HG02973 (cell line): Measurements from ENCODE around the gene B3GNT9.

ENCODE experiments used
- ATAC-seq: cut with Tn5 transposase; IDR thresholded peaks from one replicate; pipeline ENCODE4 v1.9.1; 2021; ENCODE audit warnings: moderate library complexity; ENCODE audit not compliant: unreplicated experiment

B3GNT9 gene

GRCh38 chr16:67185651-67186134, 34.9 kb upstream of the B3GNT9 start:
- ATAC-seq, result no peak

GRCh38 chr16:67184995-67185650, 34.3 kb upstream of the B3GNT9 start:
- no peak for ATAC-seq

DNA sequence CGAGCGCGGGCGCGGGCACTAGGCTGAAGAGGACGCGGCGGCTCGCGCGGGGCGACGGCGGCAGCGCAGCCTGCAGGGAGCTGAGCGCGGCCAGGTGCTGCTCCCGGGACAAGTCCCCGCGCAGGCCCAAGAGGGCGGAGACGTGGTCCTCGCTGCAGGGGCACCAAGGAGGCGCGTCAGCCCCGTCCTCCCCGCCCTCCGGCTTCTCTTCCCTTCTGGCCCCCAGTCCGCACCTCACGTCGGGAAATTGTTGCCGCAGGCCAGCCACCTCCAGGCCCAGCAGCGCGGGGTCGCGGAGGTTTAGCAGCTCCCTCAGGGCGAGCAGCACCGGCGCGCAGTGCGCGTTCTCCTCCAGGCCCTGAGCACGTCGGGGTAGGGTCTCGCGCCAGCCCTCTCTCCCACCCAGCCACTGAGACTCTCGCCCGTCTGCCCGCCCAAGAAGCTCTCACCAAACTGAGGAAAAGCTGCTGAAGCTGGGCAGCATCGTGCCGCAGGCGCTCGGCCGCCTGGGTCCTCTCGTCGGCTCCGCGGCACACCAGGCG, 33.7 kb upstream of the B3GNT9 start:
- peak; percentile 10 for ATAC-seq

DNA sequence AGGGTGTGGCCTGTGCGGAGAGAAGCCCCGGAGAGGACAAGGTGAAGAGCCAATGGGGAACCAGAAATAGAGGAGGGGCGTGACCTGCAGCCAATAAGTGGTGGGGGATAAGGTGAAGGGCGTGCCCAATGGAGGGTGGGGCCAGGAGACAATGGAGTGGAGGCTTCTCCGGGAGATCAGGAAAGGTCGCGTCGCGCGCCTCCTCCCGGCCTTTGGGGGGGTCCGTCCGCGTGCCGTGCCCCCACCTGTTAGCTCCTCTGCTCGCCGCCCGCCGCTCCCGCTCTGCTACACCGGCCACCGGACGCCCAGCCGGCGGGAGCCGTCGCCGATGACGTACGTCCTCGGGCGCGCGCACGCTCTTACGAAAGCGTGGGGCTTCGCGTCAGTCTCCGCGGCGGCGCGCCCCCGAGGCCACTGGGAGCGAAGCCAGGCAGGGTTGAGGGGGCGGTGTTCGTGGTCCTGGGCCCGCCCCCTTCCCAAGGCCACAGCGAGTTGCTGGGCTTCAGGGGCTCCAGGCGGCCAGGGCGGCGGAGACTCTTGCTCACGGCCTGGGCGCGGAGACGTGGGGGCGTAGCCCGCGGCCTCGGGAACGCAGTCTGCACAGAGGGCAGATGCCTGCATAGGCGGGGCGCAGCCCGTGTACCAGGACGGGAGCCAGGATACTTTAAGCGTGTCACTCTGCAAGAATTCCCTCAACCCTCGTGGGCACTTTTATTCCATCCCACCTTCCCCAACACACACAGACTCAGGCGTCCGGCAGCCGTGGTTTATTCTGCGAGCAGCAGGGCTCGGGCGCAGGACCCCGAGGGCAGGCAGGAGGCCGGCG, 33.0 kb upstream of the B3GNT9 start, which contains the start of gene MATCAP1:
Gene MATCAP1, minus strand, starts transcription at position 337 of the 826 bp plus-strand sequence. CDS start 3,353 bp downstream, outside the sequence.
- peak; percentile 83 for ATAC-seq

- no peak for ATAC-seq
Observed at GRCh38 chr16:67183284-67183626, 32.5 kb upstream of the B3GNT9 start.

DNA sequence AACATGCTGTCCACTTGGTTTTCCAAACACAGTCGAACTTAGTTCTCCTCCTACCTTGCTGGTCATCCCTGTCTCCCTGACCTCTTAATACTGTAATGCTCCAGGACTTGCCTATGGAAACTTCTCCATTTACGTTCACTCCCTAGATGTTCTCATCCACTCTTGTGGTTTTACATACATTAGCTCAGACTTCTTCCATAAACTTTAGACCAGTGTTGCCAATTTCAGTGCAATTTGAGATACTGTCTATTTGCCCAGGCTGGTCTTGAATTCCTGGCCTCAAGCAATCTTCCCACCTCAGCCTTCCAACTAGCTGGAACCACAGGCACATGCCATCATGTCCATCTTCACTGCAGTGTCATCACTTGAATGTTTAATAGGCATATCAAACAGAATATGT, 31.5 kb upstream of the B3GNT9 start:
- ATAC-seq, result no peak

GRCh38 chr16:67181346-67181745, 30.5 kb upstream of the B3GNT9 start:
- ATAC-seq, result no peak

DNA sequence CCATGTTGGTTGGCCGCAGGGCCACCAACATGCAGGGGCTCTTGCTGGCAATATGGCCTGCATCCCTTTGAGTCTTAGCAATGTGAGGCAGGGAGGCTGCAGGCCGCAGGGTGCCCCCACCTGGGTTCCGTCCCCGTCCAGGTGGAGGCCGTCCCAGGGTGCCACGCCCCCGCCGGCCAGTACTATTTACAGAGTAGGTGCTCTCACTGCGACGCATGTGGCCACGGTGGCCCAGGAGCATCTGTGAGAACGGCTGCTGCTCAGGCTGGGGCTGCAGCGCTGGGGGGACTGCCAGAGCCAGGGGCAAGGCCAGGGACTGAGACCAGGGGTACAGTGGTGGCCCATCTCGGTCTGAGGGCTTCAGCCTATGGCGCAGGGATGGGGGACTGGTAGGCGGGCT, 29.4 kb upstream of the B3GNT9 start:
- ATAC-seq, result no peak

DNA sequence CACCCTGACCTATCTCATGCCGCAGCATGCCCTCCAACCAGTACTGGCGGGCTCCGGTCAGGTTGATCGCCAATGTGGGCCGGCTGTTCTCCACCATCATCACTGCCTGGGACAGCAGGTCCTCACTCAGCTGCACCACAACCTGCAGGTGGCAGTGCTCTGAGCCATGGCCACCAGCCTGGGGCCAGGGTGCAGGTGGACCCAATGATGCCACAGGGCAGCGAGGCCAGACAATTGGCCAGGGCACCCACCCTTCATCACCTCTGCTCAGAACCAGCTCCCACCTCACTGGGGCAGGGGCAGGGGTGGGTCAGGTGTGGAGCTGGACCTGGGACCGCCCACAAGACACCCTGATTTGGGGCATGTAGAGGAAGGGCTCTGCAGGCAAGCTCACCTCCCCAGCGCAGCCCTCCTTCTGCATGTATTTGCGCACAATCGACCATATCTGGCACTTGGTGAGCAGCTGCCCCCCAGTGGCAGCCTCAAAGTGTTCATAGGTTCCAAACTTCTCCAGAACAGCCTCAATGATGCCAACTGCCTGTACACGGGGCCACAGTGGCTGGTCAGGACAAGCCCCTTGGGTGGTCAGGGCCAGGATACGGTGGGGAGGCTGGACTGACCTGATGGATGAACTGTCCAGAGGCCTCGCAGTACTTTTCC, 28.8 kb upstream of the B3GNT9 start:
- no peak for ATAC-seq

DNA sequence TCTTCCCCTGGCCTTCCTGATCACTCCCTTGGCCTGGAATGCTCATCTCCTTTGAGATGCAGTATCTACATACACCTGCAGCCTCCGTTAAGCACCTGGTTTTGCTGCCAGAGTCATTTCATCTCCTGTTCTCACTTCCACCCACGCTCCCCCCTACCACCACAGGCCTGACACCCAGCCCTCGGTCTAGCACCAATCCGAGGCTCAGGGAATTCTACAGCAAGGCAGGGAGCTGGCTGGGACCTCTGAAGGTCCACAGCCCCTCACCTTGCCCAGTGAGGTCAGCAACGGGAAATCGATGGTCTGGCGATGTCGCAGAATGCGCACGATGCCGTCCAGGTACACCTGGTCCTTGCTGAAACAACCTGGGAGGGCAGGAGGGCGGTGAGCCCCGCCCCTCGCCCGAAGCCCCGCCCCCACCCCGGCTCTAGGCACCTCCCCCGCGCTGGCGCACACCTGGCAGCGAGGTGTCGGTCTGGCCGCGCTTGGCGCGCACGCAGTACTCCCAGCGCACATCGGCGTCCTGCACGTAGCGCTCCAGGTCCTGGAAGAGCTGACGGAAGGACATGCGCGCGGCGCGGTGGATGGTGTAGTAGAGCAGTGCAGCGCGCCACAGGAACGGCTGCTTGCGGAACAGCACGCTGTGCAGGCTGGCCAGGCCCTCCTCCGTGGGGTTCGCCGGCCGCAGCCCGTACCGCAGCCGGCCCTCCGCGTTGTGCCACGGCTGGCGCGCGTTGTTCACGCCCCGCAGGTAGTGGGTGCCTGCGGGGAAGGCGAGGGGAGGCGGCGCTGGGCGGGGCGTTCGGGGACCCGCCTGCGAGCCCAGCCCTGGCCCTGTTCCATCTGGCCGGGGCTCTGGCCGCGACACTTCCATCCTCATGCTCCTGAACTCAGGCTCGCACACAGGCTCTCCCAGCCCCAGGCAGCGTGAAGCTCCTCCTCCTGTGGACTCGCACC, 27.2 kb upstream of the B3GNT9 start:
- ATAC-seq, result no peak

GRCh38 chr16:67176662-67177061, 25.9 kb upstream of the B3GNT9 start:
- no peak for ATAC-seq

- ATAC-seq, result no peak
Observed at GRCh38 chr16:67174706-67175231, 24.0 kb upstream of the B3GNT9 start.

DNA sequence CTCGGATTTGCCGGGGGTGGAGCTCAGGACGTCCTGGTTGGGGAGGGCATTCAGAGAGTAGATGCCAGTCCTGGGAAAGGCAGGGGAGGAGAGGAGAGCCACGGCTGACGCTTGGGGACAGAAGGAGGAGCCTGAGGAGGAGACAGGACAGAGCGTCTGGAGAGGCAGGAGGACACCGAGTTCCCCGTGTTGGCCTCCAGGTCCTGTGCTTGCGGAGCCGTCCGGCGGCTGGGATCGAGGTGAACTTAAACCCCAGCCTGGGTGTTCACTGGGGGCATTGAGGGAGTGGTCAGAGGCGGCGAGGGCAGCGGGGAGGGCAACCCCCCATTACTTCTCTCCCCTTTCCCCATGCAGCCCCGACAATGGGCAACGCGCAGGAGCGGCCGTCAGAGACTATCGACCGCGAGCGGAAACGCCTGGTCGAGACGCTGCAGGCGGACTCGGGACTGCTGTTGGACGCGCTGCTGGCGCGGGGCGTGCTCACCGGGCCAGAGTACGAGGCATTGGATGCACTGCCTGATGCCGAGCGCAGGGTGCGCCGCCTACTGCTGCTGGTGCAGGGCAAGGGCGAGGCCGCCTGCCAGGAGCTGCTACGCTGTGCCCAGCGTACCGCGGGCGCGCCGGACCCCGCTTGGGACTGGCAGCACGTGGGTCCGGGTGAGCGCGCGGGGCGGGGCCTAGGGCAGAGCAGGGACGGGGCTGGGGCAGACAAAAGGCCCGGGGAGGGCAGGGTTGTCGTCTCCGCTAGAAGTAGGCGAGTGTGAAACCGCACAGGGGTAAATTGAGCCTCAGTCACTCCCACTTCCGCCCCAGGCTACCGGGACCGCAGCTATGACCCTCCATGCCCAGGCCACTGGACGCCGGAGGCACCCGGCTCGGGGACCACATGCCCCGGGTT, 23.3 kb upstream of the B3GNT9 start:
- ATAC-seq, result peak; percentile 22

DNA sequence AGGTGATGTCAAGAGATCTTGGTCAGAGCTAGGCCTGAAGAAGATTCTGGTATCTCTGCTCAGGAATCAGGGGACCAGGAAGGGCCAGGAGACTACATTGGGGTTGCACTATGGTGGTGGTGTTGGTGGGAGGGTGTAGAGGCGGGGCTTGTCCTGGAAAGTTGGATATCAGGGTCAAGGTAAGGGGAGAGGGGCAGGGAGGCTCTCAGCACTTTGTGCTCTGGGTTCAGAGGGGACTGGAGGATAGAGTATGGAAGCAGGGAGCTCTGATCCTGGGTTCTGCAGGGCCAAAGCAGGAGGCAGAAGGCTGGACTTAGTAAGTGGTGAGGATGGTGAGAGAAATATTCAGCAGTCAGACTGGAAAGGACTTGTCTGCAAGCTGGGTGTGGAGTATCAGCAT, 22.5 kb upstream of the B3GNT9 start:
- ATAC-seq, result no peak

DNA sequence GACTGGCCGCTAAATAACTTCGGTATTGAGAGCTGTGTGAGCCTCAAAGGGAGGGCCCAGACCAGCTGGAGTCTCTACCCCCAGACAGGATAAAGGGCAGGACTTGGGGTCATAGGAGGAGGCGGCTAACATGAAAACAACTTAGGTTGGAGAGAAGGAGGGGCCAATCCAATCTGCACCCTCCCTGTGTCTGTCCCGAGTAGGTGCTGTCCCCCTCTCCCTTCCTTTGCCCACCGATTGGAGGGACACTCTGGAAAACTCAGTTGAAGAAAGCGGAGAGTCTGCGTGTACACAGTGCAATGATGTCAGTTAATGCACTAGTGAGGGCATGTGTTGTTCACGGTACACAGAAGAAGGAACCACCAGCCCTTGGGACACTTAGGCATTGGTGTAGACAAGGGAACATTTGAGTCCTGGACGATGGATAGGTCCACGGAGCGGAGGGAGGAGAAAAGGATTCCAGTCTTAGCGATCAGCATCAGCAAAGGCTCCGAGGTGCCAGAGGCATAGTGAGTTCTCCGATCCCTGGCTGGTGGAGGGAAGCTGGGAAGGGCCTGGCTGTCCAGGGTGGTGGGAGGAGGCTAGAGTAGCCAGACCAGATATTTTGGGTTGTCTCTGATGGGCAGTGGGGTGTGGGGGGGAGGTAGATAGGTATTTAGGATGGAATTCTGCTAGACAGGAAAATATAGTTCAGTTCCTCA, 20.3 kb upstream of the B3GNT9 start:
- ATAC-seq, result peak; percentile 5

DNA sequence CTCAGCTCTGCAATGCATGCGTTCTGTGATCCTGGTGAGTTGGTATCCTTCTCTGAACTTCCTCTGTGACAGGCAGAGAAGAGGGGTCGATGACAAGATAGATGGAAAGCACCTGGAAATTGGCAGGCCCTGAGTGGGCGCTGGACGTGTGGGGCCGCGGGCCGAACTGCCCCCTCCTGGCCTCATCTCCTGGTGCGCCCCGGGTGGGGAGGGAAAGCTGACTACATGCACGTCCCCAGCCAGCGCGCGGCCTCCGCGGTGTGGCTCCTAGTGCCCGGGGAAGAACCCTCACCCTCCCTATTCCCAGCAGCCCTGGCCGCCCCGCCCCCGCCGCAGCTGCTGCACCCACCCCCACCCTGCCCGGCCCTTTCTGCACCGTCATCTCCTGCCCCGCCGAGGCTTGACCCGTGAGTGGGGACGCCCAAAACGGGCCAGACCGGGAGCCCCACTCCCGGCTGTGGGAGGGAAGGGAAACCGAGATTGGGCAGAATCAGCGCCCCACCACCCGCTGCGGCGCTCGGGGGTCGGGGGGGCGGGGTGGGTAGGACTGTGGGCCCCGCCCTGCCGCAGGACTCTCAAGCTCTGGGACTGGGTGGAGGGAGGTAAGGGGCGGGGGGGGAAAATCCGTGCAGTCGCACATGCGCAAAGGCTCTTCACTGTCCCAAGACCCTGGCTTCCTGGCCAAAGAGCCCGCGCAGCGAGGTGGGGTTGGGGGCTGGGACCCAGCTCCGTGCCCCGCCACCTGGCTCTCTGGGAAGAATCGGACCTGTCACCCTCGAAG, 19.6 kb upstream of the B3GNT9 start, which contains the start of gene NOL3:
Gene NOL3, plus strand, starts transcription at position 371 of the 781 bp plus-strand sequence.
- ATAC-seq, result peak; percentile 29

DNA sequence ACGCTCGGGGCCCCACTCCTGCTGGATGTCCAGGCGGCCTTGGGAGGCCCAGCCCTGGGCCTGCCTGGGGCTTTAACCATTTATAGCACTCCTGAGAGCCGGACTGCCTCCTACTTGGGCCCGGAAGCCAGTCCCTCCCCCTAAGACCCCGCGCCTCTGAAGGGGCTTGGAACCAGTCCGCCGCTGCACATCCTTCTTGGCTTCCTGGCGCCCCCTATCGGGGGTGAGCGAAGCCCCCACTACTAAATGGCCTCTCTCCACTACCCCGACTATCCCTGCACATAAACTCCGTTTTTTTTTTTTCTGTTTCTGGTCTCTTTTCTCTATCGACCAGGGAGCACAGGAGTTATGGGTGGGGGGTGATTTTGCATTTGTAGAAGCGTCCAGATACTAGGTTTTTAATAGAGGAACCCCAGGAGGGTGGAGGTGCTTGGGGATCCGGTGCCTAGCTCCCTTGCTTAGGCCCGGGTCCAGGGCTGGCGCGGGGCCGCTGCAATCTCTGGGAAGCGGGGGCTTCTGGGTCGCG, 18.9 kb upstream of the B3GNT9 start:
- ATAC-seq, result no peak
